GM21360 (cell line): ENCODE data around the gene OSCAR.

Source experiments
- ATAC-seq: cut with Tn5 transposase; IDR thresholded peaks from one replicate; pipeline ENCODE4 v1.9.1; 2021; ENCODE audit warnings: mild to moderate bottlenecking, moderate library complexity; ENCODE audit not compliant: unreplicated experiment

The OSCAR gene

GRCh38 chr19:54100561-54100960 lies at the start of gene OSCAR:
Gene OSCAR, minus strand, starts transcription at chr19:54100803. Its CDS starts 11 bp downstream, at chr19:54100792.
- ATAC-seq = no peak

- ATAC-seq = no peak
Measured at GRCh38 chr19:54149021-54149812, 48.6 kb upstream of the OSCAR start.

- ATAC-seq = no peak
Measured at GRCh38 chr19:54148158-54148557, 47.6 kb upstream of the OSCAR start.

GRCh38 chr19:54147676-54148075 lies 47.1 kb upstream of the OSCAR start:
- ATAC-seq = no peak

- ATAC-seq = no peak
Measured at GRCh38 chr19:54145541-54146158, 45.0 kb upstream of the OSCAR start.

- no peak for ATAC-seq
Measured at GRCh38 chr19:54142166-54142780, 41.7 kb upstream of the OSCAR start.

- ATAC-seq = no peak
Measured at GRCh38 chr19:54141356-54141755, 40.8 kb upstream of the OSCAR start.

- ATAC-seq = no peak
Measured at GRCh38 chr19:54138489-54139256, 38.1 kb upstream of the OSCAR start.

- no peak for ATAC-seq
Measured at GRCh38 chr19:54137699-54138488, 37.3 kb upstream of the OSCAR start, which contains the start of gene CNOT3. Gene CNOT3, plus strand, starts transcription at chr19:54137762. Its CDS starts 5,217 bp downstream, at chr19:54142979.

- peak; percentile 73 for ATAC-seq
Measured at GRCh38 chr19:54136864-54137698, 36.5 kb upstream of the OSCAR start.

GRCh38 chr19:54136086-54136863 lies 35.7 kb upstream of the OSCAR start:
- no peak for ATAC-seq

- no peak for ATAC-seq
Measured at GRCh38 chr19:54133957-54134590, 33.5 kb upstream of the OSCAR start.

- ATAC-seq = no peak
Measured at GRCh38 chr19:54133312-54133956, 32.8 kb upstream of the OSCAR start.

- ATAC-seq = no peak
Measured at GRCh38 chr19:54129617-54129996, 29.0 kb upstream of the OSCAR start.

GRCh38 chr19:54128796-54129616 lies 28.4 kb upstream of the OSCAR start:
- no peak for ATAC-seq

- ATAC-seq = no peak
Measured at GRCh38 chr19:54128441-54128725, 27.8 kb upstream of the OSCAR start.
